Measurements from ENCODE around the gene SPAG9.

DNA sequence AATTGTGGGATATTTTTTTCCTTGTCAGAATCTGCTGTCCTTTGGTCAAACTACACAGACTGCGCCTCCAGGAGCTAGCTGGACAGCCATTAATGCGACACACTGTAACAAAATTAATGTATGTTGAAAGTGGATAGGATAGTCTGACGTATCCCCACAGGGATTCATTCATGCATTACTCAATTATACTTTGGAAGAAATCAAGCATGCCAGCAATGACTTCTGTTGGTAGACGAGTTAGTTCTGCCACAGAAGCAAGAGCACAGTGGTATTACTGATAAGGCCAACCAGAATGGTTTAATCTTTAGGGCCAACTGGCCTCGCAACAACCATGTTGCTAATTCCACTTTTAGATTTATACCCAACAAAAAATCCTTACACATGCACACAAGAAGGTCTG lies 148.1 kb downstream of the SPAG9 start:
- TF ChIP-seq, protein P1, sequence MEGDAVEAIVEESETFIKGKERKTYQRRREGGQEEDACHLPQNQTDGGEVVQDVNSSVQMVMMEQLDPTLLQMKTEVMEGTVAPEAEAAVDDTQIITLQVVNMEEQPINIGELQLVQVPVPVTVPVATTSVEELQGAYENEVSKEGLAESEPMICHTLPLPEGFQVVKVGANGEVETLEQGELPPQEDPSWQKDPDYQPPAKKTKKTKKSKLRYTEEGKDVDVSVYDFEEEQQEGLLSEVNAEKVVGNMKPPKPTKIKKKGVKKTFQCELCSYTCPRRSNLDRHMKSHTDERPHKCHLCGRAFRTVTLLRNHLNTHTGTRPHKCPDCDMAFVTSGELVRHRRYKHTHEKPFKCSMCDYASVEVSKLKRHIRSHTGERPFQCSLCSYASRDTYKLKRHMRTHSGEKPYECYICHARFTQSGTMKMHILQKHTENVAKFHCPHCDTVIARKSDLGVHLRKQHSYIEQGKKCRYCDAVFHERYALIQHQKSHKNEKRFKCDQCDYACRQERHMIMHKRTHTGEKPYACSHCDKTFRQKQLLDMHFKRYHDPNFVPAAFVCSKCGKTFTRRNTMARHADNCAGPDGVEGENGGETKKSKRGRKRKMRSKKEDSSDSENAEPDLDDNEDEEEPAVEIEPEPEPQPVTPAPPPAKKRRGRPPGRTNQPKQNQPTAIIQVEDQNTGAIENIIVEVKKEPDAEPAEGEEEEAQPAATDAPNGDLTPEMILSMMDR (IDR thresholded peaks at IDR 0.05): no peak
- TF ChIP-seq POLR2A (IDR thresholded peaks at IDR 0.05): no peak
